GM13977 (cell line): ENCODE results near the gene DAPK1.
"Not testable (repeated sequence)": the region's sequence is repeated elsewhere in the genome, so short reads cannot be mapped to it uniquely, and the experiment has no call there.

ENCODE experiments used
- DNase-seq: peaks from one replicate; pipeline ENCODE4 v3.0.0; 2012; ENCODE audit warnings: low spot score
- in situ Hi-C: fragments of 300-500 bp; cut with MboI; formaldehyde crosslinking; loops from one replicate; pipeline ENCODE4 v1.12.0; 2022; ENCODE audit warnings: low sequenced_read_pairs, low pct_unique_long_range_greater_than_20kb, mixed read lengths, inconsistent platforms; ENCODE audit not compliant: unreplicated experiment
- TF ChIP-seq, protein P1 (sequence below): IDR thresholded peaks from 2 replicates; pipeline ENCODE4 v1.5.1; 2012; ENCODE audit warnings: mild to moderate bottlenecking, control low read depth; ENCODE audit not compliant: insufficient read depth; ENCODE audit errors: extremely low read depth, missing control alignments

DAPK1 gene

DNA sequence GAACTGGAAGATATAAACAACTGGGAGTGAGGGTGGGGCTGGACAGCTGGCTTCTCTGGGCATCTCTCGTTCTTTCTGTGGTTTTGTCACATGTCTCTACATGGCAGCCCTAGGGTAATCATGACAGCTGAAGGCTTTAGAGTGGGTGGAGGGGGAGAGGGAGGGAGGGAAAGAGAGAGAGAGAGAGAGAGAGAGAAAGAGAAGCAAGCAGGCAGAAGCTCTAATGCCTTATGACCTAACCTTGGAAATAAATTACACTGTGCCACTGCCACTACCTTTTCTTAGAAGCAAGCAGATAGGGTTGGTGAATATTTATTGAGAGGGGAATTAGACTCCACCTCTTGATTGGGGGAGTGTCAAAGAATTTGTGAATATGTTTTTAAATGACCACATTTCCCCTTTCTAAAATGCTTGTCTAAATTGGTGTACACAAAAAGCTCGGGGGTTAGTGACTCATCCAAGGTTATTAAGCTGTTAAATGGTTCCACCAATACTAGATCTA is 2.6 kb upstream of the DAPK1 start:
- DNase-seq = no peak
- in situ Hi-C loops = no loop called here
- TF ChIP-seq, protein P1, sequence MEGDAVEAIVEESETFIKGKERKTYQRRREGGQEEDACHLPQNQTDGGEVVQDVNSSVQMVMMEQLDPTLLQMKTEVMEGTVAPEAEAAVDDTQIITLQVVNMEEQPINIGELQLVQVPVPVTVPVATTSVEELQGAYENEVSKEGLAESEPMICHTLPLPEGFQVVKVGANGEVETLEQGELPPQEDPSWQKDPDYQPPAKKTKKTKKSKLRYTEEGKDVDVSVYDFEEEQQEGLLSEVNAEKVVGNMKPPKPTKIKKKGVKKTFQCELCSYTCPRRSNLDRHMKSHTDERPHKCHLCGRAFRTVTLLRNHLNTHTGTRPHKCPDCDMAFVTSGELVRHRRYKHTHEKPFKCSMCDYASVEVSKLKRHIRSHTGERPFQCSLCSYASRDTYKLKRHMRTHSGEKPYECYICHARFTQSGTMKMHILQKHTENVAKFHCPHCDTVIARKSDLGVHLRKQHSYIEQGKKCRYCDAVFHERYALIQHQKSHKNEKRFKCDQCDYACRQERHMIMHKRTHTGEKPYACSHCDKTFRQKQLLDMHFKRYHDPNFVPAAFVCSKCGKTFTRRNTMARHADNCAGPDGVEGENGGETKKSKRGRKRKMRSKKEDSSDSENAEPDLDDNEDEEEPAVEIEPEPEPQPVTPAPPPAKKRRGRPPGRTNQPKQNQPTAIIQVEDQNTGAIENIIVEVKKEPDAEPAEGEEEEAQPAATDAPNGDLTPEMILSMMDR = no peak

DNA sequence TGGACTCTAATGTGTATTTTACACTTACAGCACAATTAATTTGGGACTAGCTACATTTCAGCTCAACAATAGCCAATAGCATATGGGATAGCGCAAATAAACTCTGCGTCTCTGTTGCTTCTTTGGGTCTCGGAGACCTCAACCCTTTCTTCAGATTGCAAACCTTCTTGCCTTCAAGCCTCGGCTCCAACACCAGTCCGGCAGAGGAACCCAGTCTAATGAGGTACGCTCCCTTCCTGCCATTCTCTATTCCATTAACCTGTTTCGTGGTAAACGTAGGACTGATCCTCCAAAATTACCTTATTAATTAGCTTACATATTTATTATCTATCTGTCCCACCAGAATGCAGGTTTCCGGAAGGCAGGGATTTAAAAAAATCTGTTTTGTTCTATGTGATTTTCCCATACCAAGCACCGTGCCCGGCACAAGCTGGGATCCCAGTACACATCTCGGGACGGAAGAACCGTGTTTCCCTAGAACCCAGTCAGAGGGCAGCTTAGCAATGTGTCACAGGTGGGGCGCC is 525 bp upstream of the DAPK1 start:
- TF ChIP-seq, protein P1 = no peak
- in situ Hi-C loops = no loop called here
- no peak for DNase-seq

DNA sequence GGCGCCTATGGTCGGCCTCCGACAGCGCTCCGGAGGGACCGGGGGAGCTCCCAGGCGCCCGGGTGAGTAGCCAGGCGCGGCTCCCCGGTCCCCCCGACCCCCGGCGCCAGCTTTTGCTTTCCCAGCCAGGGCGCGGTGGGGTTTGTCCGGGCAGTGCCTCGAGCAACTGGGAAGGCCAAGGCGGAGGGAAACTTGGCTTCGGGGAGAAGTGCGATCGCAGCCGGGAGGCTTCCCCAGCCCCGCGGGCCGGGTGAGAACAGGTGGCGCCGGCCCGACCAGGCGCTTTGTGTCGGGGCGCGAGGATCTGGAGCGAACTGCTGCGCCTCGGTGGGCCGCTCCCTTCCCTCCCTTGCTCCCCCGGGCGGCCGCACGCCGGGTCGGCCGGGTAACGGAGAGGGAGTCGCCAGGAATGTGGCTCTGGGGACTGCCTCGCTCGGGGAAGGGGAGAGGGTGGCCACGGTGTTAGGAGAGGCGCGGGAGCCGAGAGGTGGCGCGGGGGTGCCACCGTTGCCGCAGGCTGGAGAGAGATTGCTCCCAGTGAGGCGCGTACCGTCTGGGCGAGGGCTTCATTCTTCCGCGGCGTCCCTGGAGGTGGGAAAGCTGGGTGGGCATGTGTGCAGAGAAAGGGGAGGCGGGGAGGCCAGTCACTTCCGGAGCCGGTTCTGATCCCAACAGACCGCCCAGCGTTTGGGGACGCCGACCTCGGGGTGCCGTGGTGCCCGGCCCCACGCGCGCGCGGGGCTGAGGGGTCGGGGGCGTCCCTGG is 561 bp downstream of the DAPK1 start:
- in situ Hi-C loops = no loop called here
- DNase-seq = peak; percentile 62
- TF ChIP-seq, protein P1 = peak; percentile 28

DNA sequence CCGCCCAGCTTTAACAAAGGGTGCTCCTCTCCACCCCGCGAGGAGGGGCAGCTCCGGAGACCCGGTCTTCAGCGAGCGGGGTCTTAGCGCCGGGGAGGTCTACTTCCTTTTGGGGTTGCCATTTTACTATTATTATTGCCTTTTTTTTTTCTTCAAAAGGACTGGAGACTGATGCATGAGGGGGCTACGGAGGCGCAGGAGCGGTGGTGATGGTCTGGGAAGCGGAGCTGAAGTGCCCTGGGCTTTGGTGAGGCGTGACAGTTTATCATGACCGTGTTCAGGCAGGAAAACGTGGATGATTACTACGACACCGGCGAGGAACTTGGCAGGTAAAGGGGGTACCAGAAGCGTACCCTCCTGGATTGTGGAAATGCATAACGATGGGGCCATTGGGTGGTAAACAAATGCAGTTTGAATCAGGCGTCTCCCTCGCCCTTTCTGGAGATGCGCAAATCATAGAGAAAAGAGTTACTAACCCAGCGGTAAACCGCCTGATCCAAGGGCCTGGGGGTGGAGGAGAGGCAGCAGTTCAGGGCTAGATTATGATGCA is 1.2 kb downstream of the DAPK1 start:
- in situ Hi-C loops = no loop called here
- TF ChIP-seq, protein P1 = no peak
- no peak for DNase-seq

DNA sequence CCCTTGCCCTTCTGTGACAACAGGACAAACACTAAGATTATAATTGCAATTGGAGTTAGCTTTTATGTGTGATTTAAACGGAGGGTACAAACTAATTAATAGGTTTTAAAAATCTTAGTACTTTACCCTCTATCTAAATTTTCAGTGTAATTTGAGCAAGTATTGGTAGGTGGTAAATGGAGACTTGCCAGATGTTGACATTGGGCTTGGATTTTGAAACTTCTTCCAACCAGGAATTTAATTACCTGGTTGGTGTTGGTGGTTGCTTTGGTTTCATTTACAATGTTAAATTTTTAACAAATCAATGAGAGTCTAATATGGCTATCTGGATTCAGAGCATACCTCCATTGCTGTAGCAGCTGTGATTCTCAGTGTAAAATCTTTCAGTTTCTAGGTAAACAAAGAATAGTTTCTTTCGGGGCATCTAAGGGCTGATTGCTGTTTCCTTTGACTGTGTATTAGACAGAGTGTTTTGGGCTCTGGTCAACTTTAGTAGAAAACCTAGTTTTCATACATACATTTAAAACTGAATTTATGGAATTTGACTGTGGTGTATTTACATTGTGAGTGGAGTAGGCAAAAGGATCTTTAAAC is 1.9 kb downstream of the DAPK1 start:
- DNase-seq = peak; percentile 57
- in situ Hi-C loops = no loop called here
- TF ChIP-seq, protein P1 = no peak

DNA sequence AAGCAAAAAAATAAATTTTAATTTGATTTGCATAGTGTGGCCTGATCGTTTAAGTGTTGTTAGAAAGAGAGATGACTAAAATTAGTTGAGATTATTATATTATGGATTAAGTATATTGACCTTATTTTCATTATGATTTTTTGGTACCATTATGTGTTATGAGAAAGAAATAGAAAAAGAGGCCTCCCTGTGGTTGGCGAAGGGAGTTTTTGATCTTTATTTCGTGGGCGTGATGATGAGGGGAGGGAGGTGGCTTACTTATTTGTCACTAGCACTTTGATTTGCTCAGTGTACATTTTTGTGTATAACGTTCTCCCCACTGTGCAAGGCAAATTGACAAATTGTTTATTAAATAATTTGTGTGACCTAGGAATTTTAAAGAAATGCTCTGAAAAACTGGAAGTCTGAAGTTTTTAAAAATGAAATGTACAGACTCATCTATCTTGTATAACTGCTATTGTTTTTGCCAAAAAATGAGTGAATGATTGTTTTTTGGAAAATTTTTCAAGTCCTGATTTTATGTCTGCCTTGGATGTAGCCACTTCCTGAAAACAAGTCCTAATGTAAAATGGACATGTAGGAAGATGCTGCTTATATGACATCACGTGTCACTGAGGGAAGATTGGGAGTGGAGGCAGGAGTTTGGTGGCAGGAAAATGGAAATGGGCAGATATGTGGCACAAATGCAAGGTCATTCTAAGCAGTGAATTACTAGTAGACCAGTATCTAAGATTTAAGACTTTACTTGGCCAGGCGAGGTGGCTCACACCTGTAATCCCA is 3.0 kb downstream of the DAPK1 start:
- DNase-seq = peak; percentile 51
- TF ChIP-seq, protein P1 = no peak
- in situ Hi-C loops = no loop called here

DNA sequence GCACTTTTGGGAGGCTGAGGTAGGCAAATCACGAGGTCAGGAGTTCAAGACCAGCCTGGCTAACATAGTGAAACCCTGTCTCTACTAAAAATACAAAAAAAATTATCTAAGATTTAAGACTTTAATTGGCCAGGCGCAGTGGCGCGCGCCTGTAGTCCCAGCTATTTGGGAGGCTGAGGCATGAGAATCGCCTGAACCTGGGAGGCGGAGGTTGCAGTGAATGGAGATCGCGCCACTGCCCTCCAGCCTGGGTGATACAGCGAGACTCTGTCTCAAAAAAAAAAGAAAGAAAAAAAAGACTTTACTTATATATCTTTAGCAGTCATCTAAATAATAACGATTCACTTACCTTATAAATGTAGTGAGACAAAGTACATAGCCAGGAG is 3.6 kb downstream of the DAPK1 start:
- DNase-seq, in situ Hi-C loops: not testable (repeated sequence)
